Mucosa of descending colon (tissue), 3 donors: ENCODE data around the gene ZNF689. TPM values are rescaled to one million over a fixed set of nuclear protein-coding genes. Genes with fewer than 3 reads are reported as not detected.

Source experiments
- ATAC-seq: fragments of 200-7000 bp; cut with Tn5 transposase; one replicate; pipeline ENCODE4 v1.9.1; 2020; ENCODE audit warnings: mild to moderate bottlenecking, moderate library complexity
- DNase-seq, 3 donors: peaks; one replicate each; pipeline ENCODE4 v3.0.0-alpha.2; 2020
- H3K36me3 ChIP-seq: fragments of 200-600 bp; one replicate; pipeline ENCODE4 v1.8.0; 2021; ENCODE audit warnings: low read depth, mild to moderate bottlenecking
- H3K4me1 ChIP-seq: fragments of 200-600 bp; one replicate; pipeline ENCODE4 v1.8.0; 2021; ENCODE audit warnings: low read depth, mild to moderate bottlenecking
- H3K4me3 ChIP-seq: fragments of 200-600 bp; one replicate; pipeline ENCODE4 v1.8.0; 2021; ENCODE audit warnings: mild to moderate bottlenecking
- H3K9me3 ChIP-seq: fragments of 200-600 bp; one replicate; pipeline ENCODE4 v1.8.0; 2021; ENCODE audit warnings: mild to moderate bottlenecking
- CTCF ChIP-seq: fragments of 200-600 bp; IDR thresholded peaks from one replicate; pipeline ENCODE4 v1.8.0; 2022; ENCODE audit warnings: antibody characterized with exemption, mild to moderate bottlenecking
- intact Hi-C, 2 donors: fragments of 100-400 bp; cut with DNase I in 1 of 2; cut with micrococcal nuclease in 1 of 2; formaldehyde crosslinking; loops; one replicate each; pipeline versions ENCODE4 v1.11.0 to v1.11.1; 2022; cut with DNase I, micrococcal nuclease
- total RNA-seq, 3 donors: library from RNA; stranded (reverse); fragmentation: NEBNext Ultra II Directional in 2 of 3; extraction: Animal tissue kit (Norgen Biotek cat#: 25700) in 2 of 3; gene quantifications; one replicate each; pipeline versions ENCODE4 v1.2.1 to v1.2.4, GENCODE V29; 2021 to 2023
- donor health status: DM: no; HTN: no; CAD: no; lungs with moderate emphysema.
- donor health status: DM: no; HTN: no; CAD: no.
- donor health status: DM: no; HTN: yes; CAD: no.

The ZNF689 gene
- total RNA-seq, 3 donors from 2014 or later = 7.6 to 10.7 (median 10.5) TPM

- Histone ChIP-seq H3K36me3 (peaks cover 4% of the 10 kb centered on the region), H3K9me3 (no peaks in the 10 kb centered on the region), H3K4me3 (no peak overlapping the region), H3K4me1 (peaks cover 38% of the 10 kb centered on the region)
- DNase-seq (no peak), ATAC-seq (no peak)
- no peak for TF ChIP-seq CTCF
- intact Hi-C loops = no loop called here
These were observed 57.2 kb downstream of the ZNF689 start for GRCh38 chr16:30552956-30553355.

Other genes starting within 250 kb of the ZNF689 start
- gene TBC1D10B, start 239.9 kb downstream of the ZNF689 start, total RNA-seq = 10 to 100 TPM; 46.4 to 48.8 (median 47.5) TPM
- gene MYL11, start 235.6 kb downstream of the ZNF689 start, total RNA-seq = 1 to 10 TPM in 2 of 3 donors, not detected in 1; 1.1 to 1.6 TPM
- gene SEPTIN1, start 227.8 kb downstream of the ZNF689 start, total RNA-seq = 1 to 10 TPM; 5.6 to 6.1 (median 6.0) TPM
- gene ZNF48, start 215.0 kb downstream of the ZNF689 start, total RNA-seq = 10 to 100 TPM in 1 of 3 donors, 1 to 10 TPM in 2; 6.5 to 13.7 (median 6.6) TPM
- 10 to 100 TPM in 1 of 3 donors, 1 to 10 TPM in 2; 3.8 to 11.6 (median 4.3) TPM for gene ZNF771, start 202.8 kb downstream of the ZNF689 start, total RNA-seq
- gene DCTPP1, start 180.4 kb downstream of the ZNF689 start, total RNA-seq = 10 to 100 TPM; 43.7 to 95.8 (median 89.1) TPM
- 100 to 1,000 TPM; 107 to 185 (median 142) TPM for gene SEPHS2, start 164.5 kb downstream of the ZNF689 start, total RNA-seq
- 10 to 100 TPM in 1 of 3 donors, 1 to 10 TPM in 2; 8.1 to 14.8 (median 8.5) TPM for gene ITGAL, start 137.6 kb downstream of the ZNF689 start, total RNA-seq
- gene ZNF768, start 83.8 kb downstream of the ZNF689 start, total RNA-seq = 10 to 100 TPM; 53.9 to 70.1 (median 65.9) TPM
- gene ZNF747, start 75.5 kb downstream of the ZNF689 start, total RNA-seq = 10 to 100 TPM in 2 of 3 donors, 1 to 10 TPM in 1; 9.2 to 13.8 (median 10.5) TPM
- gene ZNF764, start 52.0 kb downstream of the ZNF689 start, total RNA-seq = 10 to 100 TPM; 11.2 to 20.2 (median 12.7) TPM
- gene ZNF688, start 38.7 kb downstream of the ZNF689 start, total RNA-seq = 10 to 100 TPM; 17.0 to 23.0 (median 20.7) TPM
- gene ZNF785, start 24.7 kb downstream of the ZNF689 start, total RNA-seq = 10 to 100 TPM; 14.7 to 28.4 (median 24.8) TPM
- 10 to 100 TPM; 42.1 to 65.6 (median 45.6) TPM for gene PRR14, start 40.6 kb upstream of the ZNF689 start, total RNA-seq
- gene FBRS, start 48.0 kb upstream of the ZNF689 start, total RNA-seq = 10 to 100 TPM; 82.6 to 97.1 (median 85.8) TPM
- gene SRCAP, start 88.8 kb upstream of the ZNF689 start, total RNA-seq = 10 to 100 TPM; 64.8 to 88.9 (median 65.4) TPM
- 10 to 100 TPM; 32.1 to 37.6 (median 33.0) TPM for gene PHKG2, start 138.0 kb upstream of the ZNF689 start, total RNA-seq
- gene CFAP119, start 151.7 kb upstream of the ZNF689 start, total RNA-seq = 1 to 10 TPM; 4.6 to 5.5 (median 5.1) TPM
- gene RNF40, start 151.9 kb upstream of the ZNF689 start, total RNA-seq = 100 to 1,000 TPM in 1 of 3 donors, 10 to 100 TPM in 2; 87.6 to 110 (median 96.3) TPM
- gene ZNF629, start 176.8 kb upstream of the ZNF689 start, total RNA-seq = 10 to 100 TPM; 13.4 to 14.9 (median 14.6) TPM